H1 (cell line): ENCODE results near the gene DCBLD2. TPM values are rescaled to one million over a fixed set of nuclear protein-coding genes. Genes with fewer than 3 reads are reported as not detected.

Source experiments
- CTCF ChIA-PET: fragments of 300-600 bp; sonication (Branson Sonifier 250); formaldehyde crosslinking; loops from one replicate; lab custom pipeline; 2021; ENCODE audit not compliant: partially characterized antibody; lab: Charles Lee
- POLR2A ChIA-PET: fragments of 300-600 bp; sonication (Branson Sonifier 250); formaldehyde crosslinking; loops from one replicate; lab custom pipeline; 2021; ENCODE audit warnings: inconsistent platforms; ENCODE audit not compliant: partially characterized antibody; lab: Charles Lee
- DNase-seq, 2 experiments: peaks; one replicate each; pipeline versions ENCODE4 v3.0.0 to v3.0.0-alpha.2; 2010 to 2022; ENCODE audit warnings: low spot score in 2 of 2, low read depth in 1 of 2, mixed read lengths in 1 of 2
- FAIRE-seq: peaks from 2 replicates; lab custom pipeline; 2011; peaks lifted over from hg19 to GRCh38; lab: Jason Lieb, UNC
- H2AFZ ChIP-seq: 2 replicates; pipeline ENCODE4 v1.8.1; 2012; ENCODE audit warnings: low read length, inconsistent platforms
- H2AK5ac ChIP-seq: 2 replicates; pipeline ENCODE4 v1.6.1; 2013; ENCODE audit warnings: low read depth, low read length
- H2BK120ac ChIP-seq: replicated peaks from 2 replicates; pipeline ENCODE3; 2013; ENCODE audit warnings: low read depth, low read length, inconsistent platforms
- H2BK12ac ChIP-seq: 2 replicates; pipeline ENCODE4 v1.6.1; 2013; ENCODE audit warnings: low read depth, low read length
- H2BK15ac ChIP-seq: 2 replicates; pipeline ENCODE4 v1.6.1; 2013; ENCODE audit warnings: low read length
- H2BK20ac ChIP-seq: 2 replicates; pipeline ENCODE4 v1.6.1; 2013; ENCODE audit warnings: low read length
- H2BK5ac ChIP-seq: 2 replicates; pipeline ENCODE4 v1.6.1; 2013; ENCODE audit warnings: low read depth, low read length
- H3K14ac ChIP-seq: 2 replicates; pipeline ENCODE4 v1.6.1; 2013; ENCODE audit warnings: inconsistent platforms; ENCODE audit not compliant: insufficient read length
- H3K18ac ChIP-seq: 2 replicates; pipeline ENCODE4 v1.6.1; 2013; ENCODE audit warnings: low read length; ENCODE audit errors: extremely low read depth
- H3K23ac ChIP-seq: 2 replicates; pipeline ENCODE4 v1.6.1; 2013; ENCODE audit warnings: inconsistent platforms; ENCODE audit not compliant: insufficient read length
- H3K23me2 ChIP-seq: 2 replicates; pipeline ENCODE4 v1.6.1; 2013; ENCODE audit warnings: low read depth, low read length
- H3K27ac ChIP-seq: 2 replicates; pipeline ENCODE4 v1.6.1; 2011; ENCODE audit warnings: low read depth, low read length, inconsistent platforms
- H3K27me3 ChIP-seq, 4 experiments: replicated peaks in 1 of 4; 1 replicate in 1 of 4; 2 replicates in 3 of 4; pipeline versions ENCODE4 v1.6.1 to v1.8.1; 2011 to 2013; ENCODE audit warnings: low read length in 3 of 4, mild to moderate bottlenecking in 3 of 4, inconsistent platforms in 2 of 4, mixed read lengths in 2 of 4, moderate library complexity in 1 of 4; ENCODE audit not compliant: control insufficient read depth in 3 of 4, insufficient read depth in 3 of 4; ENCODE audit errors: extremely low read depth in 1 of 4
- H3K36me3 ChIP-seq, 4 experiments: 2 replicates each; pipeline versions ENCODE4 v1.6.1 to v1.8.1; 2011 to 2013; ENCODE audit warnings: mild to moderate bottlenecking in 4 of 4, low read length in 3 of 4, moderate library complexity in 2 of 4, control low read depth in 1 of 4, inconsistent platforms in 1 of 4; ENCODE audit not compliant: insufficient read depth in 4 of 4, control insufficient read depth in 2 of 4
- H3K4ac ChIP-seq: replicated peaks from 2 replicates; pipeline ENCODE3; 2013; ENCODE audit warnings: low read length, low read depth, mixed read lengths, inconsistent platforms; ENCODE audit not compliant: insufficient read length
- H3K4me1 ChIP-seq, 4 experiments: replicated peaks in 1 of 4; 1 replicate in 1 of 4; 2 replicates in 3 of 4; pipeline versions ENCODE4 v1.6.1 to v1.8.1; 2011 to 2013; ENCODE audit warnings: low read length in 3 of 4, inconsistent platforms in 2 of 4, mixed read lengths in 1 of 4; ENCODE audit not compliant: insufficient read depth in 4 of 4, control insufficient read depth in 3 of 4
- H3K4me2 ChIP-seq, 2 experiments: 2 replicates each; pipeline versions ENCODE4 v1.6.1 to v1.8.1; 2011 to 2013; ENCODE audit warnings: low read depth in 2 of 2, low read length in 2 of 2, control low read depth in 1 of 2, inconsistent platforms in 1 of 2, mild to moderate bottlenecking in 1 of 2; ENCODE audit not compliant: insufficient read depth in 1 of 2
- H3K4me3 ChIP-seq, 4 experiments: fragments of 200-600, 300-600 bp in 1 of 4; sonication (generic), shearing (Covaris generic), sonication (Bioruptor Twin) in 1 of 4; 2 replicates each; pipeline versions ENCODE4 v1.5.1 to v1.8.1; 2011 to 2016; ENCODE audit warnings: low read length in 4 of 4, low read depth in 3 of 4, control low read depth in 2 of 4, inconsistent platforms in 2 of 4, mild to moderate bottlenecking in 2 of 4, mixed read lengths in 1 of 4, moderate library complexity in 1 of 4; ENCODE audit not compliant: insufficient read depth in 2 of 4; ENCODE audit errors: extremely low read depth in 1 of 4
- H3K56ac ChIP-seq: replicated peaks from 2 replicates; pipeline ENCODE3; 2013; ENCODE audit warnings: low read depth, mild to moderate bottlenecking, mixed read lengths, low read length, inconsistent platforms; ENCODE audit not compliant: insufficient read length
- H3K79me1 ChIP-seq: 2 replicates; pipeline ENCODE4 v1.6.1; 2013; ENCODE audit warnings: low read depth, low read length, control low read depth
- H3K79me2 ChIP-seq, 2 experiments: 2 replicates each; pipeline versions ENCODE4 v1.6.1 to v1.8.1; 2012 to 2013; ENCODE audit warnings: low read length in 2 of 2, mild to moderate bottlenecking in 2 of 2, inconsistent platforms in 1 of 2; ENCODE audit not compliant: insufficient read depth in 2 of 2, control insufficient read depth in 1 of 2
- H3K9ac ChIP-seq, 4 experiments: replicated peaks in 1 of 4; 1 replicate in 1 of 4; 2 replicates in 3 of 4; pipeline versions ENCODE4 v1.6.1 to v1.8.1; 2011 to 2013; ENCODE audit warnings: low read depth in 3 of 4, low read length in 3 of 4, control low read depth in 2 of 4, mild to moderate bottlenecking in 2 of 4, moderate library complexity in 2 of 4, inconsistent platforms in 1 of 4; ENCODE audit errors: extremely low read depth in 1 of 4
- H3K9me3 ChIP-seq, 2 experiments: 2 replicates each; pipeline versions ENCODE4 v1.6.1 to v1.8.1; 2012 to 2013; ENCODE audit warnings: mild to moderate bottlenecking in 2 of 2, moderate library complexity in 2 of 2, control low read depth in 1 of 2, inconsistent platforms in 1 of 2, low read depth in 1 of 2, low read length in 1 of 2, mixed read lengths in 1 of 2; ENCODE audit not compliant: insufficient read depth in 2 of 2
- H4K20me1 ChIP-seq, 2 experiments: replicated peaks in 1 of 2; 2 replicates each; pipeline versions ENCODE3 to v1.8.1; 2011 to 2013; ENCODE audit warnings: inconsistent platforms in 2 of 2, low read length in 2 of 2, mild to moderate bottlenecking in 1 of 2; ENCODE audit not compliant: insufficient read depth in 2 of 2, control insufficient read depth in 1 of 2
- H4K5ac ChIP-seq: 2 replicates; pipeline ENCODE4 v1.6.1; 2013; ENCODE audit warnings: low read length, low read depth, mixed read lengths, inconsistent platforms; ENCODE audit not compliant: insufficient read length
- H4K8ac ChIP-seq: 2 replicates; pipeline ENCODE4 v1.8.0; 2013; ENCODE audit warnings: mild to moderate bottlenecking, moderate library complexity, low read length, inconsistent platforms; ENCODE audit not compliant: insufficient read depth; ENCODE audit errors: extremely low read depth
- H4K91ac ChIP-seq: replicated peaks from 2 replicates; pipeline ENCODE3; 2013; ENCODE audit warnings: low read length, mixed read lengths, inconsistent platforms; ENCODE audit not compliant: insufficient read length
- BACH1 ChIP-seq: IDR thresholded peaks from 2 replicates; pipeline ENCODE4 v1.6.1; 2012; ENCODE audit warnings: low read length, improper control_type of control experiment
- CBX5 ChIP-seq: fragments of 300-800, 300-1000 bp; sonication (generic); IDR thresholded peaks from 2 replicates; pipeline ENCODE4 v1.7.1; 2016; ENCODE audit warnings: antibody characterized with exemption, low read length, low read depth
- HDAC2 ChIP-seq, 2 experiments: fragments of 300-600 bp in 1 of 2; sonication (generic) in 1 of 2; IDR thresholded peaks; 2 replicates each; pipeline ENCODE4 v1.6.1; 2011 to 2012; ENCODE audit warnings: low read depth in 2 of 2, low read length in 2 of 2, mild to moderate bottlenecking in 2 of 2, moderate library complexity in 2 of 2, borderline replicate concordance in 1 of 2, inconsistent platforms in 1 of 2
- NANOG ChIP-seq: IDR thresholded peaks from 2 replicates; pipeline ENCODE4 v1.6.1; 2011; ENCODE audit warnings: low read length, low read depth, mild to moderate bottlenecking, inconsistent platforms; ENCODE audit not compliant: insufficient read depth, poor library complexity, severe bottlenecking
- RAD21 ChIP-seq, 2 experiments: IDR thresholded peaks in 1 of 2; conservative IDR thresholded peaks in 1 of 2; 2 replicates each; pipeline ENCODE4 v1.6.1; 2011; ENCODE audit warnings: low read depth in 2 of 2, low read length in 2 of 2, improper control_type of control experiment in 1 of 2, inconsistent platforms in 1 of 2, mild to moderate bottlenecking in 1 of 2, moderate library complexity in 1 of 2
- SIN3A ChIP-seq, 2 experiments: IDR thresholded peaks in 1 of 2; conservative IDR thresholded peaks in 1 of 2; 2 replicates each; pipeline ENCODE4 v1.6.1; 2011 to 2012; ENCODE audit warnings: low read length in 2 of 2, improper control_type of control experiment in 1 of 2, low read depth in 1 of 2, mild to moderate bottlenecking in 1 of 2
- SP1 ChIP-seq: IDR thresholded peaks from 2 replicates; pipeline ENCODE4 v1.6.1; 2011; ENCODE audit warnings: low read depth, low read length
- SP2 ChIP-seq: IDR thresholded peaks from 2 replicates; pipeline ENCODE4 v1.6.1; 2012; ENCODE audit warnings: mild to moderate bottlenecking, low read length, inconsistent platforms
- TCF12 ChIP-seq: IDR thresholded peaks from 2 replicates; pipeline ENCODE4 v1.6.1; 2011; ENCODE audit warnings: low read depth, mild to moderate bottlenecking, low read length
- TEAD4 ChIP-seq: IDR thresholded peaks from 2 replicates; pipeline ENCODE4 v1.6.1; 2012; ENCODE audit warnings: low read depth, low read length, inconsistent platforms, mixed read lengths
- WGBS, 2 experiments: shearing (Covaris generic) in 1 of 2; methylation state at CpG; one replicate each; pipeline versions ENCODE4 v1.1.6 to v1.1.7; 2013 to 2015; ENCODE audit warnings: low lambda C conversion rate in 2 of 2, mixed read lengths in 2 of 2, inconsistent platforms in 1 of 2, low coverage in 1 of 2, missing lambda C conversion rate in 1 of 2; ENCODE audit not compliant: insufficient replicate concordance in 2 of 2, insufficient coverage in 1 of 2, insufficient read length in 1 of 2; ENCODE audit errors: extremely low coverage in 1 of 2, missing lambda C conversion rate in 1 of 2; 5-methylcytosine and 5-hydroxymethylcytosine counted together
- polyA plus RNA-seq, 7 experiments: library from polyadenylated mRNA; depleted of rRNA in 3 of 7; stranded (reverse) in 5 of 7; unstranded in 2 of 7; fragments of >200 nt in 5 of 7; fragments of 200-250 nt in 2 of 7; gene quantifications; 1 replicate in 5 of 7; 2 replicates in 1 of 7; 4 replicates in 1 of 7; pipeline versions ENCODE4 v1.2.1 to v1.2.3, GENCODE V29; 2011 to 2013; ENCODE audit warnings: missing spikeins in 2 of 7, mixed read lengths in 2 of 7
- total RNA-seq: library from RNA; stranded (reverse); fragmentation: NEBNext Ultra II Directional; extraction: Animal tissue kit (Norgen Biotek cat#: 25700); gene quantifications from 2 replicates; pipeline ENCODE4 v1.2.1, GENCODE V29; 2021

Gene DCBLD2
- total and polyA plus RNA-seq, 2 of the 8 experiments (the other 6 are each of a cell fraction or from before 2014, with no cell fraction given), result 19.6 to 63.8 TPM

DNA sequence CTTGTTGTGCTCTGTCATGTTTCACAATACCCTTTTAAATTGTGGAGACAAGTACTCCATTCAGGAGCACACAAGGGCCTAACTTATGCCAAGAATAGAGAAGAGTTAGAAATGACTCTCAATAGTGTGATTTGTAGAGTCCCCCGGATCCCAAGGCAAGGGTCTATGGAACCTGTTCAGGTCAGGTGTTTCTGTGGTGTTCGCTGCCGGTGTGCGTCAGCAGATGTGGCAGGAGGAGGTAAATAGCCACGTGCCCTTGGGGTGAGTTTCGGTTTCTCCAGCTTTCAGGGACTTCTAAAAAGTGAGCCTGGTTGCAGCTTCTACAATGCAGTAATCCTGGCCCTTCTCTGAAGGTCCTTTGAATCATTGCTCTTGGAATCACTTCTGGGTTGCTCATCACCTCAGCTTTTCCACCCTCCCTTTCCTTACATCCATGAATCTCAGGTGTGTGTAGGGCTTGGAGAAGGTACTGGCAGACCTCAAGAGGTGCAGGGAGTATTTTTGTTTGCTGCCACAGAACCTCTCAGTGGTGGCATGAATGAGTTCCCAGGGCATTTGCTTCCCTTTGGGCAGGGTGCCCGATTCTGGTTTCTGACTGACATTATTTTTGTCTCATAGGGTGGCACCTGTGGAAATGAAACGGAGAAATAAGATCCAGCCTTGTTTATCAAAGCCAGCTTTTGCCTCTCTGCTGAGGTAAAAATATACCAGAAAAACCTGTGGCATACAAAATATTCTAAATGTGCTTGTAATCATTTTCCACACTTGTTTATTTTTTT lies 131.0 kb downstream of the DCBLD2 start:
- H3K14ac ChIP-seq, result no peak overlapping the region
- H3K4ac ChIP-seq, result no peak overlapping the region
- no peaks in the 10 kb centered on the region for H3K36me3 ChIP-seq
- H4K91ac ChIP-seq, result no peak overlapping the region
- H3K9ac ChIP-seq, result no peak overlapping the region
- WGBS, 2 experiments, result 93% methylated on average over 8 of the region's 8 CpGs; no CpG with 5 or more reads in 1 of the 2 experiments
- ChIA-PET POLR2A (no interaction called here), CTCF (interaction anchor here (1.0 kb wide), 1 partner anchor 168 kb away, joined by 3 read pairs; no protein-coding TSS in a partner anchor)
- H4K20me1 ChIP-seq, result no peaks in the 10 kb centered on the region
- no peaks in the 10 kb centered on the region for H3K23me2 ChIP-seq
- no peak for FAIRE-seq
- H2AK5ac ChIP-seq, result no peak overlapping the region
- no peak overlapping the region for H2BK12ac ChIP-seq
- H2BK20ac ChIP-seq, result no peak overlapping the region
- no peak overlapping the region for H4K5ac ChIP-seq
- H3K79me1 ChIP-seq, result no peaks in the 10 kb centered on the region
- H3K4me3 ChIP-seq, result no peak overlapping the region
- DNase-seq, result no peak
- no peak overlapping the region for H3K18ac ChIP-seq
- no peak overlapping the region for H4K8ac ChIP-seq
- H3K56ac ChIP-seq, result no peak overlapping the region
- H2BK5ac ChIP-seq, result no peak overlapping the region
- H3K27me3 ChIP-seq, result no peaks in the 10 kb centered on the region
- no peaks in the 10 kb centered on the region; a peak in 1 of 7 replicates for H3K4me1 ChIP-seq
- no peak overlapping the region for H3K23ac ChIP-seq
- no peak for TF ChIP-seq BACH1
- TF ChIP-seq NANOG, result no peak
- TF ChIP-seq SP1, result no peak
- no peak for TF ChIP-seq CBX5
- no peak for TF ChIP-seq SIN3A (conservative IDR thresholded peaks at IDR 0.05 in 1 of 2, IDR thresholded peaks at IDR 0.05 in 1 of 2; ENCODE audit: low read depth in 1 of 2, low read length in 2 of 2)
- TF ChIP-seq HDAC2 (IDR thresholded peaks at IDR 0.05; ENCODE audit: borderline replicate concordance in 1 of 2, low read depth in 2 of 2, low read length in 2 of 2), result no peak
- TF ChIP-seq TCF12, result no peak
- TF ChIP-seq RAD21 (IDR thresholded peaks at IDR 0.05 in 1 of 2, conservative IDR thresholded peaks at IDR 0.05 in 1 of 2; ENCODE audit: low read depth in 2 of 2, low read length in 2 of 2), result no peak
- no peak for TF ChIP-seq TEAD4
- TF ChIP-seq SP2, result no peak
- H2AFZ ChIP-seq, result no peak overlapping the region
- no peak overlapping the region for H2BK120ac ChIP-seq
- no peak overlapping the region for H3K27ac ChIP-seq
- no peaks in the 10 kb centered on the region for H3K9me3 ChIP-seq
- no peaks in the 10 kb centered on the region for H3K79me2 ChIP-seq
- no peak overlapping the region for H3K4me2 ChIP-seq
- H2BK15ac ChIP-seq, result no peak overlapping the region
